Measurements from ENCODE around the gene HOXA10. TPM values are rescaled to one million over a fixed set of nuclear protein-coding genes. Genes with fewer than 3 reads are reported as not detected.

Gene HOXA10
- total RNA-seq, 1 experiment from 2014 or later: 9.5 TPM

DNA sequence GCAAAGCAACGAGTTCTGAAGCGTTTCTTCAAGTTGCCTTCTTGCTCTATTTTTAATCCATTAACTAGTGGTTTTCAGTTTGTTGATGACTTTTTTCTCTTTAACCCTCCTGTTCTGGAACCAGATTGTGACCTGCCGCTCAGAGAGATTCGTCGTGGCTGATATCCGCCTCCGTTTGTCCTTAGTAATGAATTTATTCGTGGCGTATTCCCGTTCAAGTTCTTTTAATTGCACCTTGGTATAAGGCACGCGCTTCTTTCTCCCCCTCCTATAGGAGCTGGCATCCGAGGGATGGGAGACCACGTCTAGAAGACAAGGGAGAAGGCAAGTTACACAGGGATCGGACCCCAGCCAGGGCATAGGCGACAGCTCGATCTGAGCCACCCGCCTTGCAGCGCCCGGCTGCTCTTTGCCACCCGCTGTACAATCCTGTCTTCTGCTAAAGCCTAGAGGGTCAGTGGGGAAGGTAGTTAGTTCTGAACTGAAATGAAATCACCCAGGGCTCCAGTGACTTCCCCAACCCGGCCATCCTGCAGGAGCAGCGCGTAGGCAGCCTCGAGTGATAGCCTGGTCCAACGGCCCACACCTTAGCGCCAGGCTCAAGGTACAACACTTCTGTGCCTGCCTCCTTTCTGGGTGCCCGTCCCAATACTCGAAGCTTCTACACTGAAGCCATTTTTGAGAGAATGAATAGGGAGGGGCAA is 24.2 kb upstream of the HOXA10 start:
- Histone ChIP-seq H3K4me3 (ENCODE audit: low read depth, low read length) (no peak overlapping the region; the same call in 1 of the 2 replicates), H3K27me3 (replicated peaks; ENCODE audit: control insufficient read depth, insufficient read depth, low read length) (peaks cover 2% of the 10 kb centered on the region), H3K4me1 (peaks cover 8% of the 10 kb centered on the region), H3K36me3 (ENCODE audit: control insufficient read depth, insufficient read depth, low read length) (no peaks in the 10 kb centered on the region), H3K9me3 (no peaks in the 10 kb centered on the region)
- Mint-ChIP-seq H3K9me3 (ENCODE audit: unreplicated experiment) (no peaks in the 10 kb centered on the region), H3K36me3 (ENCODE audit: insufficient read depth, unreplicated experiment) (no peaks in the 10 kb centered on the region), H3K27ac (ENCODE audit: unreplicated experiment) (no peak overlapping the region), H3K27me3 (ENCODE audit: insufficient read depth, unreplicated experiment) (peaks cover 10% of the 10 kb centered on the region), H3K4me3 (ENCODE audit: unreplicated experiment) (peak overlapping the region; percentile 76), H3K4me1 (ENCODE audit: low read depth, unreplicated experiment) (no peaks in the 10 kb centered on the region)
- CTCF ChIA-PET: interaction anchor here (0.9 to 1.3 kb wide), 2 partner anchors 18 to 576 kb away, joined by 3 to 4 read pairs; no protein-coding TSS in a partner anchor
- no TSS peak for BruUV-seq (replicated peaks)
- DNase-seq: no peak
- TF ChIP-seq, protein P1, sequence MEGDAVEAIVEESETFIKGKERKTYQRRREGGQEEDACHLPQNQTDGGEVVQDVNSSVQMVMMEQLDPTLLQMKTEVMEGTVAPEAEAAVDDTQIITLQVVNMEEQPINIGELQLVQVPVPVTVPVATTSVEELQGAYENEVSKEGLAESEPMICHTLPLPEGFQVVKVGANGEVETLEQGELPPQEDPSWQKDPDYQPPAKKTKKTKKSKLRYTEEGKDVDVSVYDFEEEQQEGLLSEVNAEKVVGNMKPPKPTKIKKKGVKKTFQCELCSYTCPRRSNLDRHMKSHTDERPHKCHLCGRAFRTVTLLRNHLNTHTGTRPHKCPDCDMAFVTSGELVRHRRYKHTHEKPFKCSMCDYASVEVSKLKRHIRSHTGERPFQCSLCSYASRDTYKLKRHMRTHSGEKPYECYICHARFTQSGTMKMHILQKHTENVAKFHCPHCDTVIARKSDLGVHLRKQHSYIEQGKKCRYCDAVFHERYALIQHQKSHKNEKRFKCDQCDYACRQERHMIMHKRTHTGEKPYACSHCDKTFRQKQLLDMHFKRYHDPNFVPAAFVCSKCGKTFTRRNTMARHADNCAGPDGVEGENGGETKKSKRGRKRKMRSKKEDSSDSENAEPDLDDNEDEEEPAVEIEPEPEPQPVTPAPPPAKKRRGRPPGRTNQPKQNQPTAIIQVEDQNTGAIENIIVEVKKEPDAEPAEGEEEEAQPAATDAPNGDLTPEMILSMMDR (IDR thresholded peaks at IDR 0.05; ENCODE audit: insufficient read depth in 1 of 2, low read depth in 1 of 2, low read length in 1 of 2, severe bottlenecking in 1 of 2, unreplicated experiment in 1 of 2): no peak
- intact Hi-C loops (cut with micrococcal nuclease; ENCODE audit: unreplicated experiment): loop anchor here (5.0 kb wide), 1 partner anchor 584 kb away; no protein-coding TSS in a partner anchor
- POLR2A ChIA-PET: no interaction called here

DNA sequence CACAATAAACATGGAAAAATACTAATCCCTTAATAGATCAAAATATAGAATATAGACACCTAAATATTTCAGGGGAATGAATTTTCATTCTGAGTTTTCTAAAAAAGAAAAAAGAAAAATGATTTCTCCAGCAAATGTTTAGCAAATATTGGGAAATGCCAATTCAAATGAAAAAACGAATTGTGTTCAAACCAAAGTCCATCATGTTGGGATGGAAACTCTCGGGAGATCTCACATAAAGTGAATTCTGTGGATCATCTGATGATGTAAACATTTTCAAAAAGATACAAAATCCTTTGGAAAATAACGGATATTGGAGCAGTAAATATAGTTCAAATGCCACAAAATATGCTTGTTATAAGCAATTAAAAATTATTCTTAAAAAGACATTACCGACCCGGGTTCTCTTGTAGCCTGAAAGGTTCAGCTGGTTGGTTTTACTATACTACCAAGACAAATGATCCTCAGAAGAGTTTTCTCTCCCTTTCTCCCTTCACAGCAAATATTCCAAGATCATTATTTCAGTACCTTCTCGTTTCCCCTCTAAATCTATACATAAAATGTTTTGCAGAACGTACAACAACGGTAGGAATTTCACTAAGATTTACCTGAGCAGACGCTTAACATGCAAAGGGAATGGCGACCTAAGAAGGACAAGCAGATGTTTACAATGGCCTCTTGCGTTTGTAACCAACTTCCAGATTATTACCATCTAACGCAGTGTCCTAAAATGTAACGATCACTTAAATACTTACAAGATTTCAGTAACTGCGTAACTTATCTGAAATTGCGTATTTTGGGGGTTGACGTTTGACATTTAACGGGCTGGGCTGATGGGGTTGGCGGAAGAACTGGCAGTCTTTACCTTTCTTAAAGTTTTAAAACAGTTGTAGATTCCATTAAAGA is 23.3 kb upstream of the HOXA10 start:
- intact Hi-C loops (cut with micrococcal nuclease; ENCODE audit: unreplicated experiment): loop anchor here (5.0 kb wide), 1 partner anchor 585 kb away; no protein-coding TSS in a partner anchor
- no peak overlapping the region for H3K4me3 Mint-ChIP-seq (ENCODE audit: unreplicated experiment)
- H3K27ac Mint-ChIP-seq (ENCODE audit: unreplicated experiment): no peak overlapping the region
- TF ChIP-seq, protein P1 (IDR thresholded peaks at IDR 0.05; ENCODE audit: insufficient read depth in 1 of 2, low read depth in 1 of 2, low read length in 1 of 2, severe bottlenecking in 1 of 2, unreplicated experiment in 1 of 2): no peak
- no peaks in the 10 kb centered on the region for H3K4me1 Mint-ChIP-seq (ENCODE audit: low read depth, unreplicated experiment)
- no peak overlapping the region for H3K4me3 ChIP-seq (ENCODE audit: low read depth, low read length)
- CTCF ChIA-PET: no interaction called here
- no peaks in the 10 kb centered on the region for H3K36me3 Mint-ChIP-seq (ENCODE audit: insufficient read depth, unreplicated experiment)
- peaks cover 2% of the 10 kb centered on the region for H3K27me3 ChIP-seq (replicated peaks; ENCODE audit: control insufficient read depth, insufficient read depth, low read length)
- no peaks in the 10 kb centered on the region for H3K9me3 ChIP-seq
- H3K4me1 ChIP-seq: peaks cover 8% of the 10 kb centered on the region
- DNase-seq: no peak
- no peaks in the 10 kb centered on the region for H3K36me3 ChIP-seq (ENCODE audit: control insufficient read depth, insufficient read depth, low read length)
- peaks cover 10% of the 10 kb centered on the region for H3K27me3 Mint-ChIP-seq (ENCODE audit: insufficient read depth, unreplicated experiment)
- POLR2A ChIA-PET: no interaction called here
- BruUV-seq (replicated peaks): TSS peak; percentile 35
- no peaks in the 10 kb centered on the region for H3K9me3 Mint-ChIP-seq (ENCODE audit: unreplicated experiment)

DNA sequence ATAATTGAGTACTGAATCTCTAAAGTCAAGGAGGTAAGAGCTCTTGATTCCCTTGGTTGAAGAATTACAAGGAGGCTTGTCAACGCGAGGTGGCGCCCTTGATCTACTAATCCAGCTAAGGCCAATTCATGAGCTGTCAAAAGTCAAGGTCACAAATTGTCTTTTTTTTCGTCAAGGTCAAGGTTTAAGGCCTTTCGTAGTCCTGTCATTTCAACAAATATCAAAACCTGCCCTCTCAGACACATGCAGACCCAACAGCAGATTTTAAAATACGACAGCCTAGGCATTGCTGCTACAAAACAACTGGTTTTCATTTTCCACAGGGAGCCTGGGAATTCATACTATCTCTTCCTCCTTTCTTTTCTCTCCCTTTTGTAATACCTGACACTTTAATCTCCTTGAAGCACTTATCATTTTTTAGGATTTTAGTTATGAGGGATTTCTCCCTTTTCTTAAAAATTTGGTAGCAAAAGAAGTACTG is 22.2 kb upstream of the HOXA10 start:
- Mint-ChIP-seq H3K9me3 (ENCODE audit: unreplicated experiment) (no peaks in the 10 kb centered on the region), H3K27me3 (ENCODE audit: insufficient read depth, unreplicated experiment) (peaks cover 10% of the 10 kb centered on the region), H3K4me1 (ENCODE audit: low read depth, unreplicated experiment) (no peaks in the 10 kb centered on the region), H3K27ac (ENCODE audit: unreplicated experiment) (no peak overlapping the region), H3K4me3 (ENCODE audit: unreplicated experiment) (no peak overlapping the region), H3K36me3 (ENCODE audit: insufficient read depth, unreplicated experiment) (no peaks in the 10 kb centered on the region)
- H3K36me3 ChIP-seq (ENCODE audit: control insufficient read depth, insufficient read depth, low read length): no peaks in the 10 kb centered on the region
- peaks cover 8% of the 10 kb centered on the region for H3K4me1 ChIP-seq
- DNase-seq: peak; percentile 73 to 82
- BruUV-seq (replicated peaks): no TSS peak
- intact Hi-C loops (cut with micrococcal nuclease; ENCODE audit: unreplicated experiment): loop anchor here (1.0 to 5.0 kb wide), 5 partner anchors 380 to 824 kb away; partner anchors contain the start of gene HIBADH
- H3K27me3 ChIP-seq (replicated peaks; ENCODE audit: control insufficient read depth, insufficient read depth, low read length): peaks cover 2% of the 10 kb centered on the region
- H3K4me3 ChIP-seq (ENCODE audit: low read depth, low read length): no peak overlapping the region
- TF ChIP-seq, protein P1 (IDR thresholded peaks at IDR 0.05; ENCODE audit: insufficient read depth in 1 of 2, low read depth in 1 of 2, low read length in 1 of 2, severe bottlenecking in 1 of 2, unreplicated experiment in 1 of 2): peak; percentile 78 to 83
- POLR2A ChIA-PET: no interaction called here
- H3K9me3 ChIP-seq: no peaks in the 10 kb centered on the region
- CTCF ChIA-PET: interaction anchor here (0.5 to 1.9 kb wide), 28 partner anchors 10 to 900 kb away, joined by 3 to 28 read pairs (median 4); partner anchors contain the start of genes HIBADH, HOXA11 and TAX1BP1

All from Caco-2 (cell line).